Stomach (tissue), 4 donors: Measurements from ENCODE around the gene WDR35.

Experiments
- POLR2A ChIP-seq, 4 donors: fragments of 450-650 bp; IDR thresholded peaks; one replicate each; pipeline ENCODE4 v1.6.1; 2016; ENCODE audit warnings: antibody characterized with exemption in 4 of 4, control low read depth in 2 of 4, mild to moderate bottlenecking in 1 of 4, moderate library complexity in 1 of 4
- POLR2AphosphoS5 ChIP-seq, 3 donors: sonication (generic); formaldehyde crosslinking; IDR thresholded peaks; one replicate each; pipeline ENCODE4 v1.6.1; 2016; ENCODE audit warnings: antibody characterized with exemption in 3 of 3
- TF ChIP-seq, protein P1 (sequence below), 7 experiments: fragments of 450-650 bp in 4 of 7; fragments of 200-600 bp in 3 of 7; sonication (generic) in 3 of 7; IDR thresholded peaks; one replicate each; pipeline ENCODE4 v1.5.1; 2016 to 2019; ENCODE audit warnings: antibody characterized with exemption in 7 of 7, control low read depth in 2 of 7, mild to moderate bottlenecking in 1 of 7

DNA sequence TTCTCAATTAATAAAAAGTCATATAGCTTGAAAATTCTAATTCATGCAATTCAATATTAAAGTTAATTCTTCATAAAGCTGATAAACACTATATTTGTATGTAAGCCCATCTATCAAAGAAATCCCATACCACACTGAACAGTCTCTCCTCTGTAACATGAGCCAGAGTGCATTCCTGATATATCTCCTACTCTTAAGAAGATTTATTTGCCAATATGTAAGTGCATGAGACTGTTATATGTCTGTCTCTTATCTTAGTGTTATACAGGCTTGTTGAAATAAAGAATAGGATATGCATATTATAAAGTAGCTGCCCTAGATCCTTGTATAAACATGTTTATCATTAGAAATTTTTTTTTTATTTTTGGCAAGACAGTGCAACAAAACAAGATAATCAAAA is 47.7 kb downstream of the WDR35 start:
- TF ChIP-seq POLR2A (IDR thresholded peaks at IDR 0.05): no peak
- TF ChIP-seq, protein P1, sequence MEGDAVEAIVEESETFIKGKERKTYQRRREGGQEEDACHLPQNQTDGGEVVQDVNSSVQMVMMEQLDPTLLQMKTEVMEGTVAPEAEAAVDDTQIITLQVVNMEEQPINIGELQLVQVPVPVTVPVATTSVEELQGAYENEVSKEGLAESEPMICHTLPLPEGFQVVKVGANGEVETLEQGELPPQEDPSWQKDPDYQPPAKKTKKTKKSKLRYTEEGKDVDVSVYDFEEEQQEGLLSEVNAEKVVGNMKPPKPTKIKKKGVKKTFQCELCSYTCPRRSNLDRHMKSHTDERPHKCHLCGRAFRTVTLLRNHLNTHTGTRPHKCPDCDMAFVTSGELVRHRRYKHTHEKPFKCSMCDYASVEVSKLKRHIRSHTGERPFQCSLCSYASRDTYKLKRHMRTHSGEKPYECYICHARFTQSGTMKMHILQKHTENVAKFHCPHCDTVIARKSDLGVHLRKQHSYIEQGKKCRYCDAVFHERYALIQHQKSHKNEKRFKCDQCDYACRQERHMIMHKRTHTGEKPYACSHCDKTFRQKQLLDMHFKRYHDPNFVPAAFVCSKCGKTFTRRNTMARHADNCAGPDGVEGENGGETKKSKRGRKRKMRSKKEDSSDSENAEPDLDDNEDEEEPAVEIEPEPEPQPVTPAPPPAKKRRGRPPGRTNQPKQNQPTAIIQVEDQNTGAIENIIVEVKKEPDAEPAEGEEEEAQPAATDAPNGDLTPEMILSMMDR (IDR thresholded peaks at IDR 0.05): no peak
- no peak for TF ChIP-seq POLR2AphosphoS5 (IDR thresholded peaks at IDR 0.05)
